HCT116 (cell line): ENCODE measurements around the gene CELF1. TPM values are rescaled to one million over a fixed set of nuclear protein-coding genes. Genes with fewer than 3 reads are reported as not detected.
"Not testable (repeated sequence)": the region's sequence is repeated elsewhere in the genome, so short reads cannot be mapped to it uniquely, and the experiment has no call there.

Source experiments
- ATAC-seq: fragments of 200-7000 bp; cut with Tn5 transposase; 2 replicates; pipeline ENCODE4 v1.9.1; 2020; ENCODE audit warnings: mild to moderate bottlenecking, moderate library complexity
- BruUV-seq: library from RNA; stranded (reverse); fragments of 400-500 nt; replicated peaks from 2 replicates; lab custom pipeline; 2021; lab: Mats Ljungman, UMichigan
- CTCF ChIA-PET: fragments of 300-600 bp; sonication (Branson Sonifier 250); formaldehyde crosslinking; loops from one replicate; lab custom pipeline; 2021; ENCODE audit warnings: antibody characterized with exemption; lab: Charles Lee
- POLR2A ChIA-PET: fragments of 300-600, 350-600 bp; sonication (Branson Sonifier 250); formaldehyde crosslinking; loops from one replicate; lab custom pipeline; 2021; ENCODE audit warnings: antibody characterized with exemption; lab: Charles Lee
- RAD21 ChIA-PET, 2 experiments: fragments of 300-600 bp; sonication (Branson Sonifier 250); formaldehyde crosslinking; loops; one replicate each; lab custom pipeline; 2023; ENCODE audit warnings: low total read pairs in 2 of 2; ENCODE audit not compliant: uncharacterized antibody in 2 of 2, unreplicated experiment in 2 of 2, low non-redundant PET in 1 of 2; lab: Charles Lee
- DNase-seq: peaks from one replicate; pipeline ENCODE4 v3.0.0-alpha.2; 2010; ENCODE audit warnings: low read depth, low spot score
- H2AFZ ChIP-seq: fragments of 200-600 bp; shearing (Covaris generic), sonication (generic); 2 replicates; pipeline ENCODE4 v1.6.1; 2017; ENCODE audit warnings: low read depth, mixed run types, mixed read lengths, antibody characterized with exemption, low read length; ENCODE audit not compliant: poor library complexity, severe bottlenecking
- H3K27ac ChIP-seq: 2 replicates; pipeline ENCODE4 v1.5.1; 2012; ENCODE audit warnings: low read depth, low read length
- H3K27me3 ChIP-seq: fragments of 200-600 bp; sonication (generic); 2 replicates; pipeline ENCODE4 v1.6.1; 2016; ENCODE audit warnings: mixed run types, low read length, mixed read lengths; ENCODE audit not compliant: insufficient read depth
- H3K36me3 ChIP-seq, 2 experiments: fragments of 200-500 bp in 1 of 2; fragments of 200-600 bp in 1 of 2; sonication (Bioruptor generic) in 1 of 2; sonication (generic) in 1 of 2; 2 replicates each; pipeline versions ENCODE4 v1.5.1 to v1.6.1; 2014 to 2016; ENCODE audit warnings: low read length in 2 of 2, inconsistent platforms in 1 of 2, mixed read lengths in 1 of 2, mixed run types in 1 of 2; ENCODE audit not compliant: insufficient read depth in 2 of 2, control insufficient read depth in 1 of 2
- H3K4me1 ChIP-seq, 2 experiments: fragments of 200-600 bp in 1 of 2; sonication (generic) in 1 of 2; 2 replicates each; pipeline versions ENCODE4 v1.5.1 to v1.6.1; 2012 to 2017; ENCODE audit warnings: low read length in 2 of 2, inconsistent platforms in 1 of 2, mild to moderate bottlenecking in 1 of 2, mixed read lengths in 1 of 2, mixed run types in 1 of 2, moderate library complexity in 1 of 2; ENCODE audit not compliant: insufficient read depth in 2 of 2, control insufficient read depth in 1 of 2
- H3K4me2 ChIP-seq: fragments of 200-600 bp; sonication (generic); 2 replicates; pipeline ENCODE4 v1.6.1; 2017; ENCODE audit warnings: mixed run types, low read length, mixed read lengths
- H3K4me3 ChIP-seq, 2 experiments: fragments of 200-600 bp in 1 of 2; sonication (generic) in 1 of 2; replicated peaks in 1 of 2; 2 replicates each; pipeline ENCODE4 v1.5.1; 2011 to 2016; ENCODE audit warnings: low read length in 2 of 2, control low read depth in 1 of 2, low read depth in 1 of 2, mild to moderate bottlenecking in 1 of 2, mixed read lengths in 1 of 2, mixed run types in 1 of 2
- H3K79me2 ChIP-seq: fragments of 200-600 bp; sonication (generic); 2 replicates; pipeline ENCODE4 v1.6.1; 2017; ENCODE audit warnings: mild to moderate bottlenecking, mixed run types, low read length, moderate library complexity, mixed read lengths; ENCODE audit not compliant: insufficient read depth
- H3K9ac ChIP-seq: fragments of 200-600 bp; sonication (generic); 2 replicates; pipeline ENCODE4 v1.6.1; 2016; ENCODE audit warnings: low read length, mixed read lengths
- H3K9me2 ChIP-seq: fragments of 200-600 bp; sonication (generic), shearing (Covaris generic); 2 replicates; pipeline ENCODE4 v1.6.1; 2017; ENCODE audit warnings: mixed run types, mild to moderate bottlenecking, moderate library complexity; ENCODE audit not compliant: insufficient read depth
- H3K9me3 ChIP-seq, 2 experiments: fragments of 200-500 bp in 1 of 2; fragments of 200-600 bp in 1 of 2; sonication (Bioruptor generic) in 1 of 2; sonication (generic) in 1 of 2; 2 replicates each; pipeline ENCODE4 v1.6.1; 2014 to 2017; ENCODE audit warnings: low read length in 2 of 2, mixed read lengths in 2 of 2, inconsistent platforms in 1 of 2, low read depth in 1 of 2, mild to moderate bottlenecking in 1 of 2, mixed run types in 1 of 2, moderate library complexity in 1 of 2; ENCODE audit not compliant: control insufficient read depth in 1 of 2, insufficient read depth in 1 of 2
- H4K20me1 ChIP-seq: fragments of 200-600 bp; sonication (generic), shearing (Covaris generic); 2 replicates; pipeline ENCODE4 v1.6.1; 2017; ENCODE audit warnings: mixed run types, mild to moderate bottlenecking, moderate library complexity; ENCODE audit not compliant: insufficient read depth
- POLR2AphosphoS5 ChIP-seq: IDR thresholded peaks from 2 replicates; pipeline ENCODE4 v1.6.1; 2011; ENCODE audit warnings: mild to moderate bottlenecking, low read depth, low read length, moderate library complexity
- SRF ChIP-seq: IDR thresholded peaks from 2 replicates; pipeline ENCODE4 v1.6.1; 2012; ENCODE audit warnings: low read depth
- ZFX ChIP-seq: fragments of 450-650 bp; IDR thresholded peaks from 2 replicates; pipeline ENCODE4 v1.6.1; 2017
- ZNF274 ChIP-seq: fragments of 200-500 bp; sonication (Bioruptor generic); IDR thresholded peaks from 2 replicates; pipeline ENCODE4 v1.6.1; 2014; ENCODE audit warnings: mild to moderate bottlenecking, low read depth, low read length, inconsistent platforms
- intact Hi-C: fragments of 100-400 bp; cut with micrococcal nuclease; formaldehyde crosslinking; loops from 2 replicates; pipeline ENCODE4 v1.10.0; 2022
- total RNA-seq: library from RNA; stranded (reverse); gene quantifications from one replicate; pipeline ENCODE4 v1.2.1, GENCODE V29; 2021; ENCODE audit not compliant: unreplicated experiment
- TF ChIP-seq, protein P1 (sequence below): IDR thresholded peaks from 2 replicates; pipeline ENCODE4 v1.6.1; 2012
- TF ChIP-seq, protein P2 (sequence below): IDR thresholded peaks from 2 replicates; pipeline ENCODE4 v1.6.1; 2012

CELF1 gene
- total RNA-seq, 1 experiment from 2014 or later = 133 TPM

DNA sequence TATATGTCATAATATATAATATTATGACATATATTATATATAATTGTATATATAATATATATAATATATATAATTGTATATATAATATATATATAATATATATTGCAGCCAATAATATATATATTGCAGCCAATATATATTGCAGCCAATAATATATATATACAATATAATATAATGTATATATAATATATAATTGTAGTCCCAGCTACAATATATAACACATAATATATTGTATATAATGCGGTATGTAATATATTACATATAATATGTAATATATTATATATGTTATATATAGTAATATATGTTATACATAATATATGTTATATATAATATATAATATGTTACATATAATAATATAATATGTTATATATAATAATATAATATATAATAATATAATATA is 5.8 kb upstream of the CELF1 start:
- ChIA-PET POLR2A (no interaction called here), CTCF (no interaction called here), RAD21 (no interaction called here)
- Histone ChIP-seq H3K9me3 (no peaks in the 10 kb centered on the region), H4K20me1 (no peaks in the 10 kb centered on the region), H2AFZ (no peak overlapping the region), H3K4me1 (peaks cover 0 to 2% of the 10 kb centered on the region in 2 experiments; a peak in 2 of 4 replicates), H3K9ac (no peak overlapping the region), H3K4me3 (no peak overlapping the region), H3K9me2 (no peaks in the 10 kb centered on the region), H3K79me2 (no peaks in the 10 kb centered on the region), H3K27ac (no peak overlapping the region), H3K27me3 (no peaks in the 10 kb centered on the region), H3K4me2 (no peak overlapping the region), H3K36me3 (no peaks in the 10 kb centered on the region)
- DNase-seq = no peak
- BruUV-seq = no TSS peak
- ATAC-seq = no peak
- intact Hi-C loops = loop anchor here (10.0 kb wide), 1 partner anchor 134 kb away; the partner anchor contains the start of gene PSMC3
- TF ChIP-seq, protein P1, sequence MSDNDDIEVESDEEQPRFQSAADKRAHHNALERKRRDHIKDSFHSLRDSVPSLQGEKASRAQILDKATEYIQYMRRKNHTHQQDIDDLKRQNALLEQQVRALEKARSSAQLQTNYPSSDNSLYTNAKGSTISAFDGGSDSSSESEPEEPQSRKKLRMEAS = no peak
- TF ChIP-seq, protein P2, sequence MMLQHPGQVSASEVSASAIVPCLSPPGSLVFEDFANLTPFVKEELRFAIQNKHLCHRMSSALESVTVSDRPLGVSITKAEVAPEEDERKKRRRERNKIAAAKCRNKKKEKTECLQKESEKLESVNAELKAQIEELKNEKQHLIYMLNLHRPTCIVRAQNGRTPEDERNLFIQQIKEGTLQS = no peak
- TF ChIP-seq POLR2AphosphoS5 (no peak), ZNF274 (no peak), SRF (no peak), ZFX (no peak)

DNA sequence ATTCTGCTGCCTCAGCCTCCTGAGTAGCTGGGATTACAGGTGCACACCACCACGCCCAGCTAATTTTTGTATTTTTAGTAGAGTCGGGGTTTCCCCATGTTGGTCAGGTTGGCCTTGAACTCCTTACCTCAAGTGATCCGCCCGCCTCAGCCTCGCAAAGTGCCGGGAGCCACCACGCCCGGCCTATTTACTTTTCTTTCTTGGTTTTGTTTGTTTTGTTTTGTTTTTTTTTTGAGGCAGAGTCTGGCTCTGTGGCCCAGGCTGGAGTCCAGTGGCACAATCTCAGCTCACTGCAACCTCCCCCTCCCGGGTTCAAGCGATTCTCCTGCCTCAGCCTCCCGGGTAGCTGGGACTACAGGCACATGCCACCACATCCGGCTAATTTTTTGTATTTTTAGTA is 4.1 kb upstream of the CELF1 start:
- H3K9me2 ChIP-seq, H3K4me1 ChIP-seq, POLR2A ChIA-PET, H2AFZ ChIP-seq, CTCF ChIA-PET, H3K4me2 ChIP-seq, H3K36me3 ChIP-seq, RAD21 ChIA-PET, H3K27ac ChIP-seq, DNase-seq, H3K9me3 ChIP-seq, H4K20me1 ChIP-seq, BruUV-seq, H3K4me3 ChIP-seq, H3K27me3 ChIP-seq, ATAC-seq, H3K9ac ChIP-seq: not testable (repeated sequence)
- peaks cover 13% of the 10 kb centered on the region for H3K79me2 ChIP-seq
- intact Hi-C loops = loop anchor here (10.0 kb wide), 1 partner anchor 132 kb away; the partner anchor contains the start of gene PSMC3
